NCI-H2227 treated with DMSO at 0.1 percent for 48 hours (cell line): ENCODE results near the gene ZNF23.
A peak's percentile ranks its signal among the peaks of the same experiment; 100 is the strongest.

Source experiments
- DNase-seq: peaks from one replicate; lab custom pipeline; 2025; lab: John Stamatoyannopoulos, UW

ZNF23 gene

GRCh38 chr16:71426069-71426879 lies 35.8 kb downstream of the ZNF23 start:
- DNase-seq: no peak

DNA sequence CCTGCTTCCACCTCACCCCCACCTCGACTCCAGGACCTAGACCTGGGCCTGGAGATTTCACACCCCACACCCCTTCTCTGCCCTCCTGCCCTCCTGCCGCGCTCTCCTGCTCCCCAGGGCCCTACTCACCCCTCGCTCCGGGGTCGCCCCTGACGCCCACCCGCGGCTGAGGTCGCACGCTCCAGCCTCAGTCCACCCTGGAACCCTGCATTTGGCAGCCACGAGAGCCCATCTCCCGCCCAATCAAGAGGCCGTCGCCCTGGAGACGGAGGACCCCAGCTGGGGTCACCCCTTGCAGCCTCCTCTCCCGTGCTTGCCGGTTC lies 36.3 kb downstream of the ZNF23 start:
- DNase-seq: no peak

DNA sequence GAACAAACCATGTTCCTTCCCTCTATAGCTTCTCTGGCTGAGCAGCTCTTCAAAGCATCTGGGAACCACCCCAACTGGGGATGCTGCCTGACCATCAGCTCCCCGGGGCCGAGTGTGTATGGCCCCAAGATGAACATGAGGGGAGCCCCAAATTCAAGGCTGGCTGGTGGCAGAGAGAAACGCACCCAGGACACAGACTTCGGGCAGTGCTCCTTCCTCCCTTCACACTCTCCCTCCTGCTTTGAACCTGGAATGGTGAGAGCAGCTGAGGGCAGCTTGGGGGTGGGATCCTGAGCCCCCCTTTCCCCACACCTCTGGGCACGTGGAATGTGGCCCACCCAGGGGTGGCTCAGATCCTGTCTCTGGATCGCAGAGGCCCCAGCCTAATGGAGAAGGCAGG lies 37.4 kb downstream of the ZNF23 start:
- no peak for DNase-seq

- no peak for DNase-seq
These were observed 38.2 kb downstream of the ZNF23 start for GRCh38 chr16:71423865-71424264.

- DNase-seq: no peak
These were observed 39.0 kb downstream of the ZNF23 start for GRCh38 chr16:71423016-71423415.

- no peak for DNase-seq
These were observed 40.1 kb downstream of the ZNF23 start for GRCh38 chr16:71421911-71422310.

DNA sequence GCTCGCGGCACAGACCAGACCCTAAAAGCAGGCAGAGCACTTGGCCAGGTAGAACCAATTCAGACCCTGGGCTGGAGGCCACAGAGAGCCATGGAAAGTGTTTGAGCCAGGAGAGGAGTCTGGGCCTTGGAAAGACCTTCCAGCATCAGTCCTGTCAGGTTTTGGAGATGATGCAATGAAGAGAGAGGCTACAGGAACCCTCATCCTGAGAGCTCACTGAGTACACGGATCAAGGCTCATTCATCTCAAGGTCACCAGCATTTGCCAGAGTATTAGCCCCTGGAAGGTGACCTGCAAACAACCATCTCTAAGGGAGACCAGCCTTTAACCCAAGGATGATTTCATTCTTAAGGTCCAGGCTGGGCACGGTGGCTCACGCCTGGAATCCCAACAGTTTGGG lies 48.0 kb downstream of the ZNF23 start:
- DNase-seq: no peak

GRCh38 chr16:71413341-71413740 lies 48.7 kb downstream of the ZNF23 start:
- DNase-seq: no peak

DNA sequence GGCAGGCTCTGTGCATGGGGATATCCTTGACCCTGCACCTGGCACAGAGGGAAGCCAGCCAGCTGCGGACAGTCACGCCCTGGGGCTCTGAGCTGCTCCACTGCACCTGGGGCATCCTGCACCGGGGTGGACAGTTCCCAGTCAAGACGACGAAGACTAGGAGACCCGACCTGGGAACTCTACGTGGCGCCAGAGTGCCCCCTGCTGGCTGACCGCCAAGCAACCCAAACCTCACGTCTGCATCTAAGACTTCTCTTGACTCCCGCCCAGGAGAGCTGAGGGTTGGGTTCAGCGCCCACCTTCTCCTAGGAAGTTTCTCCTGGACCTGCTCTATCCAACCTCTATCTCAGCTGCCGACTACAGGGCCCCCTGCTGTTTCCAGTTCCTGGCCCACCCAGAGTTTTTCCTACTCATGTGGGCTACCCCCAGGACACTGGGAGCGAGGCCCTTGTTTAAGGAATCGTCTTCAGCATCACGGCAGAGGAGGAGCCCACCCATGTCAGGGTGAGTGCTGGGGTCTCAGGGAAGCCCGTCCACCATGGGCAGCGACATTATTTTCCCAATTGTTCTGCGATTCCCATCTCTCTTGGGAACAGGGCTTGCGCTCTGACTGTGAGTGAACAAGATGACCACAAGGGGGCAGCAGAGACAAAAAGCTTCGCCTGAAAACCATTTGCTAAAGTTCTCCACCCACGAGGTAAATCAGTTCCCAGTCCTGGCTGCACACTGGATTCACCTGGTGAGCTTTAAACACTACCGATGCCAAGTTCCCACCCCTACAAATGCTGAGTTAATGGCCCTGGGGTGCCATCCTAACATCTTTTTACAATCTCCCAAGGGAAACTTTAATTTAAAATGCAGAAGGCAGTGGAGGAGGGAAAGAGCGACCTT lies 49.5 kb downstream of the ZNF23 start:
- DNase-seq: peak; percentile 50

- no peak for DNase-seq
These were observed 51.9 kb downstream of the ZNF23 start for GRCh38 chr16:71410146-71410545.

- no peak for DNase-seq
These were observed 52.9 kb downstream of the ZNF23 start for GRCh38 chr16:71409011-71409775.

- DNase-seq: no peak
These were observed 53.5 kb downstream of the ZNF23 start for GRCh38 chr16:71408536-71408935.

DNA sequence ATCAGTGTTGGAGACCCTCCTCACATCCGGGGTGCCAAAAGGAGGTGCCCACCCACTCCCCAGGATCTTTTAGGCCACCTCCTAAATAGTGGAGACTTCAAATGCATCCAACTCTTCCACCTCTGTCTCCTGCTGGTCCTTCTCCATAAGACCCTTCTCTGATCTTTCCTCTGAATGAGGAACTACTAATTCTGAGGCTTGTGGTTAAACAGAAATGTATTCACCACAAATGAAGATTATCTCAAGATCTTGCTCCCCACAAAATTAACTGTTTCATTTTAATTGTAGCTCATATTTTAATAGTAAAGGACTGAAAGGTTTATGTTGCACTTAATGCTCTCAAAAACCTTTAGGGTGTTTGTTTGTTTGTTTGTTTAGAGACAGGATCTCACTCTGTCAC lies 54.3 kb downstream of the ZNF23 start:
- no peak for DNase-seq

- no peak for DNase-seq
These were observed 55.3 kb downstream of the ZNF23 start for GRCh38 chr16:71406724-71407123.

- DNase-seq: no peak
These were observed 55.7 kb downstream of the ZNF23 start for GRCh38 chr16:71406316-71406715.

- no peak for DNase-seq
These were observed 57.7 kb downstream of the ZNF23 start for GRCh38 chr16:71404364-71404763.

DNA sequence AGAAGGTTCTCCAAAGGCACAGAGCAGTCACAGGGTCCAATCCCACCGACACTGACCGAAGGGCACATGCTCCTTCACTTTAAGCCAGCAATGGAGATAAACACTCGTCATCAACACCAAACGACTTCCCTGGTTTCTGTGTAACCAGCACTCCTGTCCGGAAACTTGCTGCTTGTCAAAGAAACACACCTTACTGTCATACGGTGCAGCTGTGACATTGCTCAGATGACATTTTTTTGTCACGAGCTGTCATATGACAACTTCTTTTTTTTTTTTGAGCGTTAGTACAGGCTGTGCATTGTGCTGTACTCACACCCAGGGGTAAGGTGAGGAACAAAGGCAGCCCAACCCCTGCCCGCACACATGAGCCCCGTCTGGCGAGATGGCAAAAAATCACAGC lies 59.4 kb downstream of the ZNF23 start:
- DNase-seq: no peak

GRCh38 chr16:71402007-71402406 lies 60.0 kb downstream of the ZNF23 start:
- no peak for DNase-seq

GRCh38 chr16:71399801-71400563 lies 62.1 kb downstream of the ZNF23 start:
- DNase-seq: no peak
